ENCODE measurements around the gene TMEM100. TPM values are rescaled to one million over a fixed set of nuclear protein-coding genes. Genes with fewer than 3 reads are reported as not detected.

Gene TMEM100
- total RNA-seq, 1 experiment from 2014 or later: not detected

DNA sequence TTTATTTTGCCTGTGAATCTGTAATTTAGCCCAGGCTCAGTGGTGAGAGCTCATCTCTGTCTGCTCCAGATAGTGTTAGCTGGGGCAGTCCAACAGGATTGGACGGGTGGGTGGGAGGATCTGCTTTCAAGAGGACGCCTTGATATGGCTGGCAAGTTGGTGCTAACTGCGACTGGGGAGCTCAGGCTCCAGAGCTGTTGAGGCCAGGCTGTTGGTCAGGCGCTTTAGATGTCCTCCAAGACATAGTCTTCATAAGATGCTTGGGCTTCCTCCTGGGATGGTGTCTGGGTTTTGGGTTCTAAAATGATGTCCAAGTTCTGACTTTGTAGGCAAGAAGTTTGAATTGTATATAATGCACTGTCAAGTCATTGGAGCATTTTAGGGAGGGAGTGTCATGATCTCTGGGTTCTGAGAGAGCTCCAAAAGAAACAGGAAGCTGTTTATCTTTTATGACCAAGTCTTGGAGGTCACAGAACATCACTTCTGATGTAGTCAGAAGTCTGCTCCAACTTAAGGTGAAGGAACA, 15.4 kb upstream of the TMEM100 start:
- Histone ChIP-seq H3K4me3 (no peak overlapping the region), H3K79me2 (ENCODE audit: low read depth) (no peaks in the 10 kb centered on the region), H3K9me2 (ENCODE audit: insufficient read depth) (no peaks in the 10 kb centered on the region), H3K27me3 (ENCODE audit: insufficient read depth, low read depth) (no peaks in the 10 kb centered on the region), H3K4me1 (replicated peaks; ENCODE audit: insufficient read depth) (peaks cover 7% of the 10 kb centered on the region), H3K4me2 (no peak overlapping the region), H3K36me3 (ENCODE audit: low read depth) (no peaks in the 10 kb centered on the region), H3K27ac (no peak overlapping the region), H4K20me1 (ENCODE audit: insufficient read depth) (no peaks in the 10 kb centered on the region), H3F3A (ENCODE audit: insufficient read depth, low read depth) (no peaks in the 10 kb centered on the region), H3K9me3 (ENCODE audit: insufficient read depth, low read depth) (no peaks in the 10 kb centered on the region), H2AFZ (no peak overlapping the region)
- DNase-seq: no peak
- no TSS peak for BruUV-seq (replicated peaks)
- CTCF ChIA-PET: interaction anchor here (0.6 kb wide), 2 partner anchors 10 to 136 kb away, joined by 3 to 5 read pairs; no protein-coding TSS in a partner anchor
- intact Hi-C loops (cut with micrococcal nuclease; ENCODE audit: unreplicated experiment): no loop called here
- TF ChIP-seq, protein P1, sequence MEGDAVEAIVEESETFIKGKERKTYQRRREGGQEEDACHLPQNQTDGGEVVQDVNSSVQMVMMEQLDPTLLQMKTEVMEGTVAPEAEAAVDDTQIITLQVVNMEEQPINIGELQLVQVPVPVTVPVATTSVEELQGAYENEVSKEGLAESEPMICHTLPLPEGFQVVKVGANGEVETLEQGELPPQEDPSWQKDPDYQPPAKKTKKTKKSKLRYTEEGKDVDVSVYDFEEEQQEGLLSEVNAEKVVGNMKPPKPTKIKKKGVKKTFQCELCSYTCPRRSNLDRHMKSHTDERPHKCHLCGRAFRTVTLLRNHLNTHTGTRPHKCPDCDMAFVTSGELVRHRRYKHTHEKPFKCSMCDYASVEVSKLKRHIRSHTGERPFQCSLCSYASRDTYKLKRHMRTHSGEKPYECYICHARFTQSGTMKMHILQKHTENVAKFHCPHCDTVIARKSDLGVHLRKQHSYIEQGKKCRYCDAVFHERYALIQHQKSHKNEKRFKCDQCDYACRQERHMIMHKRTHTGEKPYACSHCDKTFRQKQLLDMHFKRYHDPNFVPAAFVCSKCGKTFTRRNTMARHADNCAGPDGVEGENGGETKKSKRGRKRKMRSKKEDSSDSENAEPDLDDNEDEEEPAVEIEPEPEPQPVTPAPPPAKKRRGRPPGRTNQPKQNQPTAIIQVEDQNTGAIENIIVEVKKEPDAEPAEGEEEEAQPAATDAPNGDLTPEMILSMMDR (conservative IDR thresholded peaks at IDR 0.05): no peak
- no peak for TF ChIP-seq EZH2 (IDR thresholded peaks at IDR 0.05; ENCODE audit: low read depth)
- POLR2A ChIA-PET (ENCODE audit: unreplicated experiment): no interaction called here

DNA sequence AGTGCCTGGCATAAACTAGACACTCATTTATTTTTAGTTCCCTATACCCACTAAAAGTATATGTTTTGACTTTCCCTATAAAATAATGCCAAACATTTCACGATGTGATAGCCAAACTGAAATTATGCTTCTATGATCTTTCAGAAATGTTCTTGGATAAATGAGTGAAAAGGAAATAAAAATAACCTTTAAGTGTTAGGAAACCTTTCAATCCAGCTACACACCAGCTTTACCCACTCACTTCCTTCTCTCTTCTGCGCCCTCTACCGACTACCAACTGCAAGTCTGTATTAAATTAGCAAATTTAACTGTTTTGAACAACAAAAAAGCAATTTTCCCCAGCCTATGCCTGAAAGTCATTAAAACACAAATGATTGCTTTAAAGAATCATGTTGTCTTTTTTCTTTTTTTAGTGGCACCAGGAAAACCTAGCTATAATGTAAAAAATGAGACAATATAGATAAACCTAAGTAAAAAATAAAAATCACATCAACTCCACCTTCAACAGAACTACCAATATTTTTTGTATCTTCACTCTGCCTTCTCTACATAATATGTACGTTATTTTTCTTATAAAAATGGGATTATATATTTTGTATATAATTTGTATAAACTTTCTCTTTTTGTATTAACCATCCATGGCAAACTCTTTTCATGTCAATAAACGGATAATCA, 13.2 kb upstream of the TMEM100 start:
- no peaks in the 10 kb centered on the region for H3K79me2 ChIP-seq (ENCODE audit: low read depth)
- intact Hi-C loops (cut with micrococcal nuclease; ENCODE audit: unreplicated experiment): no loop called here
- CTCF ChIA-PET: interaction anchor here (0.7 kb wide), 1 partner anchor 381 kb away, joined by 3 read pairs; no protein-coding TSS in a partner anchor
- no peaks in the 10 kb centered on the region for H3K36me3 ChIP-seq (ENCODE audit: low read depth)
- no peak overlapping the region for H3K27ac ChIP-seq
- no peaks in the 10 kb centered on the region for H3K4me1 ChIP-seq (replicated peaks; ENCODE audit: insufficient read depth)
- TF ChIP-seq EZH2 (IDR thresholded peaks at IDR 0.05; ENCODE audit: low read depth): no peak
- TF ChIP-seq, protein P1 (conservative IDR thresholded peaks at IDR 0.05): peak; percentile 74
- BruUV-seq (replicated peaks): no TSS peak
- DNase-seq: peak in 1 of 2 experiments; percentile 8
- POLR2A ChIA-PET (ENCODE audit: unreplicated experiment): no interaction called here
- H3K4me2 ChIP-seq: no peak overlapping the region
- no peak overlapping the region for H2AFZ ChIP-seq
- H3K9me2 ChIP-seq (ENCODE audit: insufficient read depth): no peaks in the 10 kb centered on the region
- no peak overlapping the region for H3K4me3 ChIP-seq
- no peaks in the 10 kb centered on the region for H3K9me3 ChIP-seq (ENCODE audit: insufficient read depth, low read depth)
- H4K20me1 ChIP-seq (ENCODE audit: insufficient read depth): no peaks in the 10 kb centered on the region
- no peaks in the 10 kb centered on the region for H3F3A ChIP-seq (ENCODE audit: insufficient read depth, low read depth)
- no peaks in the 10 kb centered on the region for H3K27me3 ChIP-seq (ENCODE audit: insufficient read depth, low read depth)

DNA sequence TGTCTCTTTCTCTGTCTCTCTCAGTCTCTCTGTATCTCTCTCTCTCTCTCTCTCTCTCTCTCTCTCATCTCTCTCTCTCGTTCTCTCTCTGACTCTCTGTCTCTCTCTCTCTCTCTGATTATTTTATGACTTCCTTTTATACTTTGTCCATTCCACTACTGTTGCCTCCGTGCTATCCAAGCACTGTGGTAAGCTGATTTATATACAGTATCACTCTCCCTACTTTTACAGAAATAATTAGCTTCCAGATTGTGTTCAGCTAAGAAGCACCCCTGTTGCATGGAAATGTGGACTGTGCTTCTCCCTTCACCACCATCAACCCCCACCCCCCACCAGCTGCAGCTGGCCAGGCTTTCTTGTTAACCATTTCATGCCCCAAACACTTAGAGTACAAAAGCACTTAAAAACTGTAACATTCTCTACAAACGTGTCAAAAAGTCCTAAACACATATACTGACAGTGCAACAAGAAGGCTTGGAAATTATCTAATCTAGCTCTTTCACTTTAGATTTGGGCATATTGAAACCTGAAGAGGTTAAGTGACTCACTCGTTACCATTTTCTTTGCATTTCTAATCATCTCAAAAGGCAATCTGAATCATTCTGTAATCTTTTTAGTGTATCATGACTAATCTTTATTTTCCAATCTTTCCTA, 11.6 kb upstream of the TMEM100 start:
- DNase-seq: no peak
- Histone ChIP-seq H3K27me3 (ENCODE audit: insufficient read depth, low read depth) (no peaks in the 10 kb centered on the region), H3K4me2 (no peak overlapping the region)

More for the DNA sequence above, 11.6 kb upstream of the TMEM100 start:
- Histone ChIP-seq H3K36me3 (ENCODE audit: low read depth) (no peaks in the 10 kb centered on the region), H2AFZ (no peak overlapping the region), H3K79me2 (ENCODE audit: low read depth) (no peaks in the 10 kb centered on the region), H3F3A (ENCODE audit: insufficient read depth, low read depth) (no peaks in the 10 kb centered on the region), H3K9me2 (ENCODE audit: insufficient read depth) (no peaks in the 10 kb centered on the region), H3K4me3 (no peak overlapping the region), H3K27ac (no peak overlapping the region), H3K4me1 (replicated peaks; ENCODE audit: insufficient read depth) (no peaks in the 10 kb centered on the region), H3K9me3 (ENCODE audit: insufficient read depth, low read depth) (no peaks in the 10 kb centered on the region), H4K20me1 (ENCODE audit: insufficient read depth) (no peaks in the 10 kb centered on the region)
- ChIA-PET POLR2A (ENCODE audit: unreplicated experiment) (no interaction called here), CTCF (interaction anchor here (0.7 kb wide), 1 partner anchor 10 kb away, joined by 3 read pairs; no protein-coding TSS in a partner anchor)
- BruUV-seq (replicated peaks): no TSS peak
- TF ChIP-seq, protein P1 (conservative IDR thresholded peaks at IDR 0.05): no peak
- no peak for TF ChIP-seq EZH2 (IDR thresholded peaks at IDR 0.05; ENCODE audit: low read depth)
- intact Hi-C loops (cut with micrococcal nuclease; ENCODE audit: unreplicated experiment): no loop called here
